ENCODE measurements around the gene HTR1E.

HTR1E gene

DNA sequence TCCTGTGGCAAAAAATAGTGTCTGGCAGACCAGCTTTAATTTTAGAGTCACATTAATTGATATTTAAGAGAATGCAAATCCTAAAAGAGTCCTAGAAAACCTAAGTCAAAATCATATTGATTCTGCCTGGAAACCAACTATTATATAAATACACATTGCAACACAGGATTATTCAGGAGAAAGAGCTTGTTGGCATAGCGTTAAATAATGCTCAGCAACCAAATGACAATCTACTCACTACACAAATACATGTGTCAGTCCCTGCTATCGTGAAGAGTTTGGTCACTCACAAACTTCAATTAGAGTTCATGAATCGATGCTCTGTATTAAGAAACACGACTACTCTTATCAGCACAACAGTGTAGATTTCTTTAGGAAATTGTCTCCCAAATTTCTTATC is 103.4 kb downstream of the HTR1E start:
- H3K36me3 ChIP-seq (ENCODE audit: insufficient read depth, low read length): no peaks in the 10 kb centered on the region
- H3K4me1 ChIP-seq (ENCODE audit: control insufficient read depth, insufficient read depth, low read length, unreplicated experiment): no peaks in the 10 kb centered on the region
- no peak overlapping the region for H3K27ac ChIP-seq (ENCODE audit: low read depth, low read length)
- H3K79me2 ChIP-seq (ENCODE audit: control insufficient read depth, insufficient read depth, low read length, unreplicated experiment): no peaks in the 10 kb centered on the region
- H2AFZ ChIP-seq (ENCODE audit: low read length, unreplicated experiment): no peak overlapping the region
- H3K27me3 ChIP-seq (ENCODE audit: insufficient read depth, low read length): peaks cover 19% of the 10 kb centered on the region
- no peak overlapping the region for H3K4me3 ChIP-seq (ENCODE audit: low read depth, low read length)

DNA sequence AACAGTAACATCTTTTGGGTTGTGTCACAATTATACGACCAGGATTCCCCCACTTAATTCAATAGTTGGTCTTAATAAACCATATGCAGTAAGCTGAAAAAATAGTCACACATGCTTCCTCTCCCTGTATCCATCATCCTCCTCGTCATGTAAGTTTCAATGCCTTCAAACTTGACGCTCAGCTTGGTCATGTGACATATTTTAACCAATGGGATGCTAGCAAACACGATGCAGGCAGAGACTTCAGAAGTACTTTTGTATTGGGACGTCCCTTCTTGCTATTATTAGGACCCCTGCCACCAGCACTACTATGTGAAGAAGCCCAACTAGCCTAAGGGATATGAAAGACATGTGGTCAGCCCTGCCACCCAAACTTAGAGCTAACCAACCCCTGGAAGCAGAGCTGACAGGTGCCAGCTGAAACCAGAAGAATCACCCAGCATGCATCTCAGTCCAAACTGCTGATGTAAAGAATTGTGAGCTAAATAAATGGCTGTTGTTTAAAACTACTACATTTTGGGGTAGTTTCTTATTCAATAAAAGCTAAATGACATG is 108.3 kb downstream of the HTR1E start:
- H3K4me3 ChIP-seq (ENCODE audit: low read depth, low read length): no peak overlapping the region
- no peak overlapping the region for H2AFZ ChIP-seq (ENCODE audit: low read length, unreplicated experiment)

DNA sequence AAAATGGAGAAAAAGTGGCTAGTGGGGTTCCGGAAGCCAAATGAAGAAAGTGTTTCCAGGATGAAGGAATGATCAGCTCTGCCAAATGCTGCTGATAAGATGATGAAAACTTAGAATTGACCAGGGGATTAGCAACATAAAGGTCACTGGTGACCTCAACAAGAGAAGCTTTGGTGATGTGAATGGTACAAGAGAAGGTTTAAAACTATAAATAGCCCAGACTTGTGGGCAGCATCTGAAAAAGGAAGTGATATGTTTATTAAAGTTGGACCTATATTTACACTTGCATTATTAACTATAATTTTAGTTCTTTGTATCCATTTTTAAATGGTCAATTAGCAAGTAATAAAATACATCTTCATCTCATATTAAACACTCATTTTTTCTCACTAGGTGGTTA is 112.5 kb downstream of the HTR1E start:
- Histone ChIP-seq H3K4me3 (ENCODE audit: low read depth, low read length) (no peak overlapping the region), H3K4me1 (ENCODE audit: control insufficient read depth, insufficient read depth, low read length, unreplicated experiment) (no peaks in the 10 kb centered on the region), H3K79me2 (ENCODE audit: control insufficient read depth, insufficient read depth, low read length, unreplicated experiment) (no peaks in the 10 kb centered on the region), H2AFZ (ENCODE audit: low read length, unreplicated experiment) (no peak overlapping the region), H3K27ac (ENCODE audit: low read depth, low read length) (no peak overlapping the region), H3K27me3 (ENCODE audit: insufficient read depth, low read length) (peaks cover 92% of the 10 kb centered on the region), H3K36me3 (ENCODE audit: insufficient read depth, low read length) (no peaks in the 10 kb centered on the region)

More for the DNA sequence above, 108.3 kb downstream of the HTR1E start:
- no peaks in the 10 kb centered on the region for H3K36me3 ChIP-seq (ENCODE audit: insufficient read depth, low read length)
- H3K27me3 ChIP-seq (ENCODE audit: insufficient read depth, low read length): peaks cover 56% of the 10 kb centered on the region
- no peaks in the 10 kb centered on the region for H3K4me1 ChIP-seq (ENCODE audit: control insufficient read depth, insufficient read depth, low read length, unreplicated experiment)
- H3K27ac ChIP-seq (ENCODE audit: low read depth, low read length): no peak overlapping the region
- no peaks in the 10 kb centered on the region for H3K79me2 ChIP-seq (ENCODE audit: control insufficient read depth, insufficient read depth, low read length, unreplicated experiment)

DNA sequence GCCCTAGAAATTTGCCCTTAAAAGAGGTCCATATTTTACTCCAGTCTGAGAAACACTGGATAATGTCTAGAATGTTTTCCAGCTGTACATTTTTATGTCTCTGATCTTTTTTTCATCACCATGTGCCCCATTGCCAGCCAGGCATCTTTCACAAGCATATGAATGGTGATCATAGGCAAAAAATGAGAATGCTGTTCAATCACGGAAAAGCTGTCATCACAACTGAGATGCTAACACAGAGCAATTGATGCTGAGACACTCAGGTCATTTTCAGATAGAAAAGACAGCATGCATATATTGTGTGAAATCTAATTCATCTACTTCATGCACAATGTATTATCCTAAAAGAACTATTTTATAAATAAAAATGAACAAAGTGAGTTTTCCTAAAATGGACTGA is 116.0 kb downstream of the HTR1E start:
- Histone ChIP-seq H3K79me2 (ENCODE audit: control insufficient read depth, insufficient read depth, low read length, unreplicated experiment) (no peaks in the 10 kb centered on the region), H3K4me1 (ENCODE audit: control insufficient read depth, insufficient read depth, low read length, unreplicated experiment) (no peaks in the 10 kb centered on the region), H2AFZ (ENCODE audit: low read length, unreplicated experiment) (no peak overlapping the region), H3K27me3 (ENCODE audit: insufficient read depth, low read length) (peaks cover 90% of the 10 kb centered on the region), H3K4me3 (ENCODE audit: low read depth, low read length) (no peak overlapping the region), H3K27ac (ENCODE audit: low read depth, low read length) (no peak overlapping the region), H3K36me3 (ENCODE audit: insufficient read depth, low read length) (no peaks in the 10 kb centered on the region)

DNA sequence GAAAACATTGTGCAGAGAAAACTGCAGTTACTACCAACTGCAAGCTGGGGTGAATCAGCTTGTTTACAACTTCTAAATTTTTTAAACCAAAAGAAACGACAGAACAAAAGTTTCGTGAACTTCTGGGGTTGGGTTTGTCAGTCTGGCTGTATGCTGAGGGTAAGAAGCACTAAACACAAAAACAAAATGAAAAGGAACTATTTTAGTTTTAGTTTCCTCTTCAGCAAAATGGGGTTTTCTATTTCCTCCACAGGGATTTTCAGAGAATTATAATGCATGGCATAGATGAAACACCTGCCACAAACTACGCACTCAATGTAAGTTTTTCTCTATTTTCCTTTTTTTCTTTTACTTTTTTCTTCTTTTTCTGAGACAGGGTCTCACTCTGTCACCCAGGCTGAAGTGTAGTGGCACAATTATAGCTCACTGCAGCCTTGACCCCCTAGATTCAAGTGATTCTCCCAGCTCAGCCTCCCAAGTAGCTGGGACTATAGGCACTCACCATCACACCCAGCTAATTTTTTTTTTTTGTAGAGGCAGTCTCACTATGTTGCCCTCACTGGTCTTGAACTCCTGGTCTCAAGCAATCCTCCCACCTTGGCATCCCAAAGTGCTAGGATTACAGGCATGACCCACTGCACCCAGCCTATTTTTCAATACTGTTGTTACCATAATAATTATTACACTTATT is 117.0 kb downstream of the HTR1E start:
- Histone ChIP-seq H3K4me1 (ENCODE audit: control insufficient read depth, insufficient read depth, low read length, unreplicated experiment) (no peaks in the 10 kb centered on the region), H3K79me2 (ENCODE audit: control insufficient read depth, insufficient read depth, low read length, unreplicated experiment) (no peaks in the 10 kb centered on the region), H2AFZ (ENCODE audit: low read length, unreplicated experiment) (no peak overlapping the region), H3K27me3 (ENCODE audit: insufficient read depth, low read length) (peaks cover 87% of the 10 kb centered on the region), H3K27ac (ENCODE audit: low read depth, low read length) (no peak overlapping the region), H3K4me3 (ENCODE audit: low read depth, low read length) (no peak overlapping the region), H3K36me3 (ENCODE audit: insufficient read depth, low read length) (no peaks in the 10 kb centered on the region)

DNA sequence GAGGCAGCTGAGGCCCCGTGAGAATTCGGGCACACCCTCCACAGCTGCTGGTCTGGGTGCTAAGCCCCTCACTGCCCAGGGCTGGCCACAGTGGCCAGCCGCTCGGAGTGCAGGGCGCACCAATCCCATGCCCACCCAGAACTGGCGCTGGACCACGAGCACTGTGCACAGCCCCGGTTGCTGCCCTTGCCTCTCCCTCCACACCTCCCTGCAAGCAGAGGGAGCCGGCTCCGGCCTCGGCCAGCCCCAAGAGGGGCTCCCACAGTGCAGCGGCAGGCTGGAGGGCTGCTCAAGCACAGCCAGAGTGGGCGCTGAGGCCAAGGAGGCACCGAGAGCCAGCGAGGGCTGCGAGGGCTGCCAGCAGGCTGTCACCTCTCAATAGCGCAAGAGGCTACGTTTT is 122.6 kb downstream of the HTR1E start:
- Histone ChIP-seq H3K4me1 (ENCODE audit: control insufficient read depth, insufficient read depth, low read length, unreplicated experiment) (no peaks in the 10 kb centered on the region), H2AFZ (ENCODE audit: low read length, unreplicated experiment) (no peak overlapping the region), H3K27me3 (ENCODE audit: insufficient read depth, low read length) (peaks cover 57% of the 10 kb centered on the region), H3K79me2 (ENCODE audit: control insufficient read depth, insufficient read depth, low read length, unreplicated experiment) (no peaks in the 10 kb centered on the region), H3K36me3 (ENCODE audit: insufficient read depth, low read length) (no peaks in the 10 kb centered on the region), H3K27ac (ENCODE audit: low read depth, low read length) (no peak overlapping the region), H3K4me3 (ENCODE audit: low read depth, low read length) (no peak overlapping the region)

DNA sequence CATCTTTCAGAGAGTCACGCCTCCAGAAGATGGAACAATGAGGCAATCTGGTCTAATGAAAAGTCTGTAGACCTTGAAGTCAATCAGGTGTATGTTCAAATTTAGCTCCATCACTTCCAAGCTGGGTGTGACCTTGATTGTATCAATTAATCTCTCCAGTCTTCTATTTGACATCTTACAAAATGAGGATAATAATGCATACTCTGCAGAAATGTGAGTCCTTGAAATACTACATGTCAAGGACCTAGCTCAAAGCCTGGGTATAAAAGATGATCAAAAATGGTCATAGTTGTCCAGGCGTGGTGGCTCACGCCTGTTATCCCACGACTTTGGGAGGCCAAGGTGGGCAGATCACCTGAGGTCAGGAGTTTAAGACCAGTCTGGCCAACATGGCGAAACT is 127.8 kb downstream of the HTR1E start:
- H3K27ac ChIP-seq (ENCODE audit: low read depth, low read length): no peak overlapping the region
- peaks cover 5% of the 10 kb centered on the region for H3K4me1 ChIP-seq (ENCODE audit: control insufficient read depth, insufficient read depth, low read length, unreplicated experiment)
- H3K27me3 ChIP-seq (ENCODE audit: insufficient read depth, low read length): peaks cover 29% of the 10 kb centered on the region
- H3K36me3 ChIP-seq (ENCODE audit: insufficient read depth, low read length): no peaks in the 10 kb centered on the region
- no peak overlapping the region for H2AFZ ChIP-seq (ENCODE audit: low read length, unreplicated experiment)
- no peaks in the 10 kb centered on the region for H3K79me2 ChIP-seq (ENCODE audit: control insufficient read depth, insufficient read depth, low read length, unreplicated experiment)
- no peak overlapping the region for H3K4me3 ChIP-seq (ENCODE audit: low read depth, low read length)

Data from ACC112 (cell line).